Measurements from ENCODE around the gene TBL1Y.

GRCh38 chrY:6909118-6909521 lies 1.4 kb upstream of the TBL1Y start:
- TF ChIP-seq CTCF (IDR thresholded peaks at IDR 0.05) (no peak), POLR2A (IDR thresholded peaks at IDR 0.05) (no peak), POLR2AphosphoS5 (IDR thresholded peaks at IDR 0.05) (no peak)

All from stomach (tissue), 4 donors.